Heart left ventricle (tissue), 13 donors: ENCODE measurements around the gene ING5.

ENCODE experiments used
- POLR2A ChIP-seq, 2 donors: fragments of 450-650 bp; IDR thresholded peaks; one replicate each; pipeline ENCODE4 v1.6.1; 2017; ENCODE audit warnings: antibody characterized with exemption in 2 of 2, mild to moderate bottlenecking in 2 of 2, moderate library complexity in 2 of 2
- TF ChIP-seq, protein P1 (sequence below), 12 donors: fragments of 200-600 bp; sonication (generic) in 4 of 12; IDR thresholded peaks; one replicate each; pipeline versions ENCODE4 v1.5.0 to v1.8.0; 2018 to 2022; ENCODE audit warnings: antibody characterized with exemption in 12 of 12, mild to moderate bottlenecking in 5 of 12
- donor health status: ischemic (EF 13 %, LVEDD 7.1; RV severe dilation, severe dysfunction).
- donor health status: DM: no; HTN: yes; CAD: no.
- donor health status: DM: no; HTN: no; CAD: no.
- donor health status: ischemic (EF 25% LVEDD 6.9; RV normal size, moderate dysfunction).
- donor health status: ischemic (EF 25% LVEDD 5.7; RV mildly dilated, moderate dysfunction).
- donor health status: ischemic (EF 35%, LVEDD 5.7; RV mildly dilated, moderate dysfunction).
- donor health status: nonischemic (EF 11% LVEDD 7.7; RV severe dilation, severe dysfunction).
- donor health status: DM: yes; HTN: yes; CAD: no.
- donor health status: PGD.
- donor health status: ischemic (EF 29% LVEDD 5.4; RV normal size, mild dysfunction).
- donor health status: nonischemic (EF 23%, LVEDD 6.1; RV moderate dilation, normal function).

DNA sequence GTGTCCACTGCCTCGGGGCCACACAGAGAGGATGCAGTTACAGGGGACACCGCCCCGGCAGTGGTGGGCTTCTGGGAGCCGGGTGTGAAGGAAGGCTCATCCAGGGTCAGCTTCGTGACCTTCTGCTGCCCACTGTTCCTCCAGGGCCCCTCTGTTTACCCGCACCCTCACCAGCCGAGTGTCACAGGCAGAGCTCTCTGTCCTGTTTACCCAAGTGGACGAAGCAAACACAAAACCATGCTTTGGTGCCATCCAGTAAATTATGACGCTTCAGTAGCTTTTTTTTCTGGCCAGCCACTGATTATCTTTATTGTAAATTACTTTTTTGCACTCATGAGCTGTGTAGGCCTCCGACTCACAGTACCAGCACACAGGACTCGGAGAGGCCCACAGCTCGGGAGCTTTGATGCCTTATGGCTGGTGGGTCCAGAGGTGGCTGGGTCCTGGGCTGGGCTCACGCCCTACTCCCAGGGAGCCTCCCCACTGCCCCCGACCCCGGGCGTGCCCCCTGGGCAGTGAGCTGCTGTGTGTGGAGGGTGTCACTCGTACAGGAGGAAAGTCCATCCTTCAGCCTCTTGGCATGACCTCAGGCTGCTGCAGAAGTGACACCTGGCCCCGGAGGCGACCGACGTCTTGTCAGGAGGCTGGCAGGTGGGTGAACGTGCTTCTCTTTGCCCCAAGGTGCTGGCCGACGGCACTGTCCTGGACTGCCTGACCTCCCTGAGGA, 42.4 kb downstream of the ING5 start:
- TF ChIP-seq, protein P1, sequence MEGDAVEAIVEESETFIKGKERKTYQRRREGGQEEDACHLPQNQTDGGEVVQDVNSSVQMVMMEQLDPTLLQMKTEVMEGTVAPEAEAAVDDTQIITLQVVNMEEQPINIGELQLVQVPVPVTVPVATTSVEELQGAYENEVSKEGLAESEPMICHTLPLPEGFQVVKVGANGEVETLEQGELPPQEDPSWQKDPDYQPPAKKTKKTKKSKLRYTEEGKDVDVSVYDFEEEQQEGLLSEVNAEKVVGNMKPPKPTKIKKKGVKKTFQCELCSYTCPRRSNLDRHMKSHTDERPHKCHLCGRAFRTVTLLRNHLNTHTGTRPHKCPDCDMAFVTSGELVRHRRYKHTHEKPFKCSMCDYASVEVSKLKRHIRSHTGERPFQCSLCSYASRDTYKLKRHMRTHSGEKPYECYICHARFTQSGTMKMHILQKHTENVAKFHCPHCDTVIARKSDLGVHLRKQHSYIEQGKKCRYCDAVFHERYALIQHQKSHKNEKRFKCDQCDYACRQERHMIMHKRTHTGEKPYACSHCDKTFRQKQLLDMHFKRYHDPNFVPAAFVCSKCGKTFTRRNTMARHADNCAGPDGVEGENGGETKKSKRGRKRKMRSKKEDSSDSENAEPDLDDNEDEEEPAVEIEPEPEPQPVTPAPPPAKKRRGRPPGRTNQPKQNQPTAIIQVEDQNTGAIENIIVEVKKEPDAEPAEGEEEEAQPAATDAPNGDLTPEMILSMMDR (IDR thresholded peaks at IDR 0.05), result no peak
- TF ChIP-seq POLR2A (IDR thresholded peaks at IDR 0.05), result no peak
